Neural crest cell (in vitro differentiated cells): Measurements from ENCODE around the gene MAST4. TPM values are rescaled to one million over a fixed set of nuclear protein-coding genes. Genes with fewer than 3 reads are reported as not detected.

Experiments used
- DNase-seq: peaks from one replicate; pipeline ENCODE4 v3.0.0; 2021; ENCODE audit warnings: low read depth, mixed read lengths, low spot score
- H3K27ac Mint-ChIP-seq: one replicate; pipeline ENCODE4 v1.8.0; 2021; ENCODE audit warnings: mild to moderate bottlenecking, mixed read lengths; ENCODE audit not compliant: unreplicated experiment
- H3K27me3 Mint-ChIP-seq: 2 replicates; pipeline ENCODE4 v1.8.0; 2021; ENCODE audit warnings: low read depth, mild to moderate bottlenecking, mixed read lengths
- H3K36me3 Mint-ChIP-seq: 2 replicates; pipeline ENCODE4 v1.8.0; 2021; ENCODE audit warnings: low read depth, mild to moderate bottlenecking, mixed read lengths
- H3K4me1 Mint-ChIP-seq: 2 replicates; pipeline ENCODE4 v1.8.0; 2021; ENCODE audit warnings: mixed read lengths
- H3K4me3 Mint-ChIP-seq: one replicate; pipeline ENCODE4 v1.8.0; 2021; ENCODE audit warnings: mild to moderate bottlenecking, mixed read lengths
- H3K9me3 Mint-ChIP-seq: 2 replicates; pipeline ENCODE4 v1.8.0; 2021; ENCODE audit warnings: mixed read lengths
- total RNA-seq: library from RNA; stranded (reverse); gene quantifications from 2 replicates; pipeline ENCODE4 v1.2.1, GENCODE V29; 2021
- TF ChIP-seq, protein P1 (sequence below): fragments of 200-600 bp; sonication (generic); conservative IDR thresholded peaks from 2 replicates; pipeline ENCODE4 v1.5.0; 2021; ENCODE audit warnings: antibody characterized with exemption, mild to moderate bottlenecking

MAST4 gene
- total RNA-seq, 1 donor from 2014 or later: 7.3 TPM

GRCh38 chr5:67216564-67216963, 620.4 kb downstream of the MAST4 start:
- Mint-ChIP-seq H3K27ac (no peak overlapping the region), H3K4me3 (no peak overlapping the region), H3K9me3 (no peaks in the 10 kb centered on the region), H3K36me3 (no peaks in the 10 kb centered on the region), H3K4me1 (peaks cover 21% of the 10 kb centered on the region), H3K27me3 (no peaks in the 10 kb centered on the region)
- TF ChIP-seq, protein P1, sequence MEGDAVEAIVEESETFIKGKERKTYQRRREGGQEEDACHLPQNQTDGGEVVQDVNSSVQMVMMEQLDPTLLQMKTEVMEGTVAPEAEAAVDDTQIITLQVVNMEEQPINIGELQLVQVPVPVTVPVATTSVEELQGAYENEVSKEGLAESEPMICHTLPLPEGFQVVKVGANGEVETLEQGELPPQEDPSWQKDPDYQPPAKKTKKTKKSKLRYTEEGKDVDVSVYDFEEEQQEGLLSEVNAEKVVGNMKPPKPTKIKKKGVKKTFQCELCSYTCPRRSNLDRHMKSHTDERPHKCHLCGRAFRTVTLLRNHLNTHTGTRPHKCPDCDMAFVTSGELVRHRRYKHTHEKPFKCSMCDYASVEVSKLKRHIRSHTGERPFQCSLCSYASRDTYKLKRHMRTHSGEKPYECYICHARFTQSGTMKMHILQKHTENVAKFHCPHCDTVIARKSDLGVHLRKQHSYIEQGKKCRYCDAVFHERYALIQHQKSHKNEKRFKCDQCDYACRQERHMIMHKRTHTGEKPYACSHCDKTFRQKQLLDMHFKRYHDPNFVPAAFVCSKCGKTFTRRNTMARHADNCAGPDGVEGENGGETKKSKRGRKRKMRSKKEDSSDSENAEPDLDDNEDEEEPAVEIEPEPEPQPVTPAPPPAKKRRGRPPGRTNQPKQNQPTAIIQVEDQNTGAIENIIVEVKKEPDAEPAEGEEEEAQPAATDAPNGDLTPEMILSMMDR: no peak
- no peak for DNase-seq
